Measurements from ENCODE around the gene SCGB1D4. TPM values are rescaled to one million over a fixed set of nuclear protein-coding genes. Genes with fewer than 3 reads are reported as not detected.

The SCGB1D4 gene
- polyA plus RNA-seq, 2 of the 4 experiments (the other 2 are of a cell fraction), result not detected

GRCh38 chr11:62260261-62260953 lies 38.5 kb downstream of the SCGB1D4 start:
- no peaks in the 10 kb centered on the region for H3K9me3 ChIP-seq
- no peaks in the 10 kb centered on the region for H3K4me1 ChIP-seq
- DNase-seq (ENCODE audit: low read depth in 1 of 2, low spot score in 1 of 2), result no peak
- H3K27ac ChIP-seq, result no peak overlapping the region
- no peak for FAIRE-seq
- no peak overlapping the region for H3K4me2 ChIP-seq
- ATAC-seq, result no peak
- POLR2A ChIA-PET, result no interaction called here
- no peak for TF ChIP-seq BHLHE40 (IDR thresholded peaks at IDR 0.05; ENCODE audit: low read depth, low read length)
- TF ChIP-seq HOXB5 (CRISPR knock-in tag; IDR thresholded peaks at IDR 0.05), result no peak
- TF ChIP-seq, protein P1, sequence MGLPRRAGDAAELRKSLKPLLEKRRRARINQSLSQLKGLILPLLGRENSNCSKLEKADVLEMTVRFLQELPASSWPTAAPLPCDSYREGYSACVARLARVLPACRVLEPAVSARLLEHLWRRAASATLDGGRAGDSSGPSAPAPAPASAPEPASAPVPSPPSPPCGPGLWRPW (IDR thresholded peaks at IDR 0.05), result no peak
- TF ChIP-seq CBX2 (IDR thresholded peaks at IDR 0.05; ENCODE audit: borderline replicate concordance, low read depth), result no peak
- TF ChIP-seq, protein P2, sequence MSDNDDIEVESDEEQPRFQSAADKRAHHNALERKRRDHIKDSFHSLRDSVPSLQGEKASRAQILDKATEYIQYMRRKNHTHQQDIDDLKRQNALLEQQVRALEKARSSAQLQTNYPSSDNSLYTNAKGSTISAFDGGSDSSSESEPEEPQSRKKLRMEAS (IDR thresholded peaks at IDR 0.05), result no peak
- TF ChIP-seq POLR2A (IDR thresholded peaks at IDR 0.05; ENCODE audit: low read length), result no peak
- no peak for TF ChIP-seq RCOR1 (IDR thresholded peaks at IDR 0.05; ENCODE audit: low read depth, low read length)
- no peak for TF ChIP-seq EP300 (IDR thresholded peaks at IDR 0.05)
- no peak for TF ChIP-seq MYC (IDR thresholded peaks at IDR 0.05; ENCODE audit: borderline replicate concordance, low read length)
- no peak for TF ChIP-seq ZFP36 (IDR thresholded peaks at IDR 0.05; ENCODE audit: borderline replicate concordance, partially characterized antibody)
- TF ChIP-seq SREBF2 (IDR thresholded peaks at IDR 0.05), result no peak
- no peak for TF ChIP-seq ESRRA (IDR thresholded peaks at IDR 0.05; ENCODE audit: borderline replicate concordance, low read length)
- no peak for TF ChIP-seq TFCP2L1 (CRISPR knock-in tag; IDR thresholded peaks at IDR 0.05)
- TF ChIP-seq JUNB (IDR thresholded peaks at IDR 0.05), result no peak
- TF ChIP-seq RARB (CRISPR knock-in tag; IDR thresholded peaks at IDR 0.05), result no peak
- TF ChIP-seq HMGXB4 (CRISPR knock-in tag; IDR thresholded peaks at IDR 0.05; ENCODE audit: borderline replicate concordance), result no peak
- TF ChIP-seq JUN (IDR thresholded peaks at IDR 0.05), result no peak
- WGBS (ENCODE audit: missing lambda C conversion rate), result 29% methylated on average over 6 of the region's 6 CpGs
- no peak overlapping the region for H3K4me3 ChIP-seq
- CTCF ChIA-PET, result no interaction called here

DNA sequence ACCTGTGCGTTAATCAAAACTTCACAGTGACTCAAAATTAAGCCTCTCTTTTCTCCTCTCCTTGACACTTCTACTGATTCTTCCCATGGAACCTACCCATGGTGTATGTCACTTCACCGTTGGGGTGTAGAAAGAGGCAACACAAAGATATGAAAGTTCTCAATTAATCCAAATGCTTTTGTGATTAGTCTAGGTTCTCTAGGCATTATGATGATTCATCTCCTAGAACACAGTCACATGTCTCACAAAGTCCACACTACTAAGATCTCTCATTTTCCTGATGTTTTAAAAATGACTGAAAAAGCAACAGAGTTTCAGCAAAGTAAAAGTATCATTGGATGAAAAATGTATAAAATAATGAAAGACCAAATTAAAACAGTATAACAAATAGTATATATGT lies 42.6 kb downstream of the SCGB1D4 start:
- DNase-seq (ENCODE audit: low read depth in 1 of 2, low spot score in 1 of 2) (no peak), FAIRE-seq (no peak), ATAC-seq (no peak)
- no peak for TF ChIP-seq CBX2 (IDR thresholded peaks at IDR 0.05; ENCODE audit: borderline replicate concordance, low read depth)
- TF ChIP-seq, protein P3, sequence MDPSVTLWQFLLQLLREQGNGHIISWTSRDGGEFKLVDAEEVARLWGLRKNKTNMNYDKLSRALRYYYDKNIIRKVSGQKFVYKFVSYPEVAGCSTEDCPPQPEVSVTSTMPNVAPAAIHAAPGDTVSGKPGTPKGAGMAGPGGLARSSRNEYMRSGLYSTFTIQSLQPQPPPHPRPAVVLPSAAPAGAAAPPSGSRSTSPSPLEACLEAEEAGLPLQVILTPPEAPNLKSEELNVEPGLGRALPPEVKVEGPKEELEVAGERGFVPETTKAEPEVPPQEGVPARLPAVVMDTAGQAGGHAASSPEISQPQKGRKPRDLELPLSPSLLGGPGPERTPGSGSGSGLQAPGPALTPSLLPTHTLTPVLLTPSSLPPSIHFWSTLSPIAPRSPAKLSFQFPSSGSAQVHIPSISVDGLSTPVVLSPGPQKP (IDR thresholded peaks at IDR 0.05; ENCODE audit: low read depth, low read length), result no peak
- H3K4me2 ChIP-seq, result no peak overlapping the region
- CTCF ChIA-PET, result interaction anchor here (0.5 to 2.0 kb wide), 4 partner anchors 14 to 266 kb away, joined by 3 to 7 read pairs (median 3); partner anchors contain the start of gene SCGB1D2
- 40% methylated on average over 2 of the region's 2 CpGs for WGBS (ENCODE audit: missing lambda C conversion rate)
- peaks cover 12% of the 10 kb centered on the region; the same call in 2 of the 3 replicates for H3K9me3 ChIP-seq
- no peaks in the 10 kb centered on the region for H3K4me1 ChIP-seq
- POLR2A ChIA-PET, result no interaction called here
- H3K4me3 ChIP-seq, result no peak overlapping the region
- no peak overlapping the region for H3K27ac ChIP-seq

GRCh38 chr11:62253999-62254542 lies 44.8 kb downstream of the SCGB1D4 start:
- no peak for FAIRE-seq
- H3K4me3 ChIP-seq, result no peak overlapping the region
- no peak for ATAC-seq
- 7% methylated on average over 3 of the region's 3 CpGs for whole genome bisulfite sequencing (ENCODE audit: missing lambda C conversion rate)
- no peak for TF ChIP-seq ESRRA (IDR thresholded peaks at IDR 0.05; ENCODE audit: borderline replicate concordance, low read length)
- TF ChIP-seq CBX8 (IDR thresholded peaks at IDR 0.05), result no peak
- TF ChIP-seq FOXS1 (CRISPR knock-in tag; IDR thresholded peaks at IDR 0.05), result no peak
- no peak for TF ChIP-seq CHD4 (IDR thresholded peaks at IDR 0.05; ENCODE audit: borderline replicate concordance)
- no peak for TF ChIP-seq FOSL2 (IDR thresholded peaks at IDR 0.05)
- no peak for TF ChIP-seq FOSL2 (CRISPR knock-in tag; IDR thresholded peaks at IDR 0.05)
- TF ChIP-seq RARB (CRISPR knock-in tag; IDR thresholded peaks at IDR 0.05), result no peak
- TF ChIP-seq SMC3 (IDR thresholded peaks at IDR 0.05), result no peak
- TF ChIP-seq ZFP36 (IDR thresholded peaks at IDR 0.05; ENCODE audit: borderline replicate concordance, partially characterized antibody), result no peak
- no peak for TF ChIP-seq NPAS2 (CRISPR knock-in tag; IDR thresholded peaks at IDR 0.05; ENCODE audit: borderline replicate concordance)
- TF ChIP-seq, protein P2 (IDR thresholded peaks at IDR 0.05), result no peak
- H3K9me3 ChIP-seq, result peaks cover 20% of the 10 kb centered on the region; the same call in 2 of the 3 replicates
- no peaks in the 10 kb centered on the region for H3K4me1 ChIP-seq
- no peak overlapping the region for H3K27ac ChIP-seq
- POLR2A ChIA-PET, result no interaction called here
- H3K4me2 ChIP-seq, result no peak overlapping the region
- CTCF ChIA-PET, result interaction anchor here (1.6 to 2.0 kb wide), 2 partner anchors 12 to 57 kb away, joined by 4 to 7 read pairs; partner anchors contain the start of gene SCGB1D2
- no peak for DNase-seq (ENCODE audit: low read depth in 1 of 2, low spot score in 1 of 2)

All from A549 (cell line).